A549 (cell line): ENCODE measurements around the gene ENTREP3. TPM values are rescaled to one million over a fixed set of nuclear protein-coding genes. Genes with fewer than 3 reads are reported as not detected.

Experiments used
- BHLHE40 ChIP-seq: IDR thresholded peaks from 2 replicates; pipeline ENCODE4 v1.6.1; 2012; ENCODE audit warnings: low read depth, low read length, inconsistent platforms
- CBX8 ChIP-seq: fragments of 200-600 bp; sonication (generic); IDR thresholded peaks from 2 replicates; pipeline ENCODE4 v1.6.1; 2016
- CEBPB ChIP-seq, 2 experiments: fragments of >200 bp in 1 of 2; sonication (Bioruptor Twin) in 1 of 2; formaldehyde crosslinking in 1 of 2; IDR thresholded peaks; 2 replicates each; pipeline ENCODE4 v1.6.1; 2012 to 2016
- E2F6 ChIP-seq: IDR thresholded peaks from 2 replicates; pipeline ENCODE4 v1.6.1; 2012; ENCODE audit warnings: low read depth, borderline replicate concordance
- ELK1 ChIP-seq: fragments of 150-350 bp; IDR thresholded peaks from 2 replicates; pipeline ENCODE4 v1.6.1; 2014; ENCODE audit warnings: low read depth, mild to moderate bottlenecking, low read length
- EP300 ChIP-seq, 2 experiments: fragments of >200 bp; sonication (Bioruptor Twin); formaldehyde crosslinking; IDR thresholded peaks; 2 replicates in 1 of 2; 3 replicates in 1 of 2; pipeline ENCODE4 v1.6.1; 2016 to 2017
- ESRRA ChIP-seq: fragments of 150-350 bp; IDR thresholded peaks from 2 replicates; pipeline ENCODE4 v1.6.1; 2014; ENCODE audit warnings: mild to moderate bottlenecking, low read length, borderline replicate concordance
- FOSL2 ChIP-seq, 2 experiments: fragments of 450-650 bp in 1 of 2; fragments of >200 bp in 1 of 2; sonication (Bioruptor Twin) in 1 of 2; formaldehyde crosslinking; IDR thresholded peaks; 2 replicates each; pipeline versions ENCODE4 v1.5.0 to v1.6.1; 2016 to 2020; ENCODE audit warnings: mild to moderate bottlenecking in 1 of 2, moderate library complexity in 1 of 2
- GATA3 ChIP-seq: IDR thresholded peaks from 2 replicates; pipeline ENCODE4 v1.6.1; 2012; ENCODE audit warnings: borderline replicate concordance
- HDAC2 ChIP-seq: fragments of 200-600 bp; sonication (generic); IDR thresholded peaks from 2 replicates; pipeline ENCODE4 v1.6.1; 2016
- HEYL ChIP-seq: fragments of 250-450 bp; sonication (Bioruptor Pico); IDR thresholded peaks from 2 replicates; pipeline ENCODE4 v1.8.0; 2021; ENCODE audit warnings: mild to moderate bottlenecking, moderate library complexity
- HMGXB4 ChIP-seq: fragments of 250-450 bp; sonication (Bioruptor Pico); IDR thresholded peaks from 2 replicates; pipeline ENCODE4 v1.5.0; 2021; ENCODE audit warnings: mild to moderate bottlenecking, moderate library complexity, borderline replicate concordance
- HOXA7 ChIP-seq: fragments of 250-450 bp; sonication (Bioruptor Pico); IDR thresholded peaks from 2 replicates; pipeline ENCODE4 v1.5.0; 2020; ENCODE audit warnings: mild to moderate bottlenecking, moderate library complexity
- JUNB ChIP-seq: fragments of >200 bp; sonication (Bioruptor Twin); formaldehyde crosslinking; IDR thresholded peaks from 2 replicates; pipeline ENCODE4 v1.6.1; 2016
- KDM1A ChIP-seq: fragments of 200-600 bp; sonication (generic); IDR thresholded peaks from 2 replicates; pipeline ENCODE4 v1.6.1; 2016; ENCODE audit warnings: low read depth, mild to moderate bottlenecking
- NPAS2 ChIP-seq: fragments of 250-450 bp; sonication (Bioruptor Pico); IDR thresholded peaks from 2 replicates; pipeline ENCODE4 v1.8.0; 2022; ENCODE audit warnings: mild to moderate bottlenecking, moderate library complexity, borderline replicate concordance
- NR3C1 ChIP-seq: fragments of >200 bp; sonication (Bioruptor Twin); formaldehyde crosslinking; IDR thresholded peaks from 3 replicates; pipeline ENCODE4 v1.6.1; 2017
- PBX3 ChIP-seq: IDR thresholded peaks from 2 replicates; pipeline ENCODE4 v1.6.1; 2012
- PHF8 ChIP-seq: fragments of 200-600 bp; sonication (generic); IDR thresholded peaks from 2 replicates; pipeline ENCODE4 v1.6.1; 2016; ENCODE audit warnings: low read depth, mild to moderate bottlenecking, antibody characterized with exemption, moderate library complexity, borderline replicate concordance
- POLR2A ChIP-seq: IDR thresholded peaks from 2 replicates; pipeline ENCODE4 v1.6.1; 2012; ENCODE audit warnings: mild to moderate bottlenecking, low read length
- RCOR1 ChIP-seq: fragments of 150-350 bp; IDR thresholded peaks from 2 replicates; pipeline ENCODE4 v1.6.1; 2014; ENCODE audit warnings: antibody characterized with exemption, low read length, low read depth
- RNF2 ChIP-seq: fragments of 200-600 bp; sonication (generic); IDR thresholded peaks from 2 replicates; pipeline ENCODE4 v1.6.1; 2016; ENCODE audit warnings: low read depth, mild to moderate bottlenecking, antibody characterized with exemption, moderate library complexity, borderline replicate concordance
- SMC3 ChIP-seq: fragments of >200 bp; sonication (Bioruptor Twin); formaldehyde crosslinking; IDR thresholded peaks from 3 replicates; pipeline ENCODE4 v1.6.1; 2018; ENCODE audit warnings: inconsistent platforms
- USF2 ChIP-seq: fragments of 450-650 bp; IDR thresholded peaks from 2 replicates; pipeline ENCODE4 v1.6.1; 2014; ENCODE audit warnings: antibody characterized with exemption
- ZNF302 ChIP-seq: fragments of 250-450 bp; sonication (Bioruptor Pico); IDR thresholded peaks from 2 replicates; pipeline ENCODE4 v1.9.0; 2021; ENCODE audit warnings: inconsistent platforms, mild to moderate bottlenecking, moderate library complexity
- ZSCAN20 ChIP-seq: fragments of 250-450 bp; sonication (Bioruptor Pico); IDR thresholded peaks from 2 replicates; pipeline ENCODE4 v1.8.0; 2022; ENCODE audit warnings: mild to moderate bottlenecking, moderate library complexity
- polyA plus RNA-seq, 4 experiments: library from polyadenylated mRNA; depleted of rRNA in 3 of 4; stranded (reverse); fragments of >200 nt; fragmentation: RNase III in 1 of 4; extraction: RNeasy Plus Mini Kit Qiagen cat#74134 plus additional on column Dnase treatment in 1 of 4; gene quantifications; 2 replicates in 3 of 4; 3 replicates in 1 of 4; pipeline ENCODE4 v1.2.3, GENCODE V29; 2011 to 2017

Gene ENTREP3
- polyA plus RNA-seq, 2 of the 4 experiments (the other 2 are of a cell fraction) = 8.4 to 29.5 TPM

- peak; percentile 65 for TF ChIP-seq E2F6
- TF ChIP-seq ESRRA = no peak
- TF ChIP-seq PBX3 = no peak
- peak; percentile 52 for TF ChIP-seq POLR2A
- TF ChIP-seq HMGXB4 (CRISPR knock-in tag) = no peak
- no peak for TF ChIP-seq FOSL2 (IDR thresholded peaks at IDR 0.05)
- TF ChIP-seq FOSL2 (CRISPR knock-in tag; IDR thresholded peaks at IDR 0.05) = no peak
- TF ChIP-seq HDAC2 = no peak
- TF ChIP-seq CEBPB (IDR thresholded peaks at IDR 0.05) = no peak
- TF ChIP-seq USF2 = no peak
- TF ChIP-seq KDM1A = no peak
- no peak for TF ChIP-seq HEYL (CRISPR knock-in tag)
- TF ChIP-seq HOXA7 = no peak
- no peak for TF ChIP-seq BHLHE40
- 0 out of 2 replicates have a peak, but pooled peaks have one; percentile 41 for TF ChIP-seq RNF2
- TF ChIP-seq ZSCAN20 (CRISPR knock-in tag) = no peak
- TF ChIP-seq SMC3 = no peak
- TF ChIP-seq GATA3 = no peak
- no peak for TF ChIP-seq NPAS2 (CRISPR knock-in tag)
- TF ChIP-seq NR3C1 = no peak
- peak; percentile 73; the same call in 1 of the 2 replicates for TF ChIP-seq PHF8
- TF ChIP-seq ZNF302 (CRISPR knock-in tag) = no peak
- no peak; a peak in 1 of 5 replicates for TF ChIP-seq EP300 (IDR thresholded peaks at IDR 0.05)
- no peak for TF ChIP-seq JUNB
- no peak for TF ChIP-seq CBX8
- no peak for TF ChIP-seq RCOR1
- no peak for TF ChIP-seq ELK1
- TF ChIP-seq, all 56 proteins: peak for 16
These were observed 46.6 kb downstream of the ENTREP3 start, which contains the start of gene MTX1 (continued) for GRCh38 chr1:155208541-155209311.
